ENCODE results near the gene STARD13.

The STARD13 gene

DNA sequence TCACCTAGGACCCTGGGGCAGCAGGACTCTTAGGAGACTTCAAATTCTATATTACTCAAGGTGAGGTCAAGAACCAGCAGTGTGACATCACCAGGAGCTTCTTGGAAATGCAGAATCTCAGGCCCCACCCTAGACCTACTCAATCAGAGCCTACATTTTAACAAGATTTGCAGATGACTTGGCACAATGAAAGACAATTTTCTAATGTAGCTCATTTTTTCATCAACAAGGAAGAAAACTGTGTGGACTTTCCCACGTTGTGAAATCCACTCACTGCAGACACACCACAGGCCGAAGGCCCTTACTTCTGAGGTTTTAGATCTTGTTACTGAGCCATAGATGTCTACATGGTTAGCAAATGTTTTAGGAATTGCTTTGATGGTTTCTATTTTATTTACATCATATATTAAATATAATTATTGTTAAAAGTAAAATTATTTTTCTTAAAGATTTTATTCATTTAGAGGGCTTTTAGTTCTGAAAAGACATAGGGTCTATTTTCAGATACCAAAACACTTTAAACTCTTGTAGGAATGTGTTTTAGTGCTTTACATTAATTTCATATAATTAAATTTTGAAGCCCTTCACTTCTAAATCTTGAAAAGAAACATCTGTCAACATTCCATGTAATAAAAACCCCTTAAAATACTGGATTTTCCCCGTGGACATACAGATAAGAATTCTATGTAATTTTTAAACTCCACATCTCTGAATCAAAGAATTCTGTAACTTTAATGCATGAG, 18.5 kb upstream of the STARD13 start:
- CTCF ChIA-PET = interaction anchor here (0.8 to 1.3 kb wide), 2 partner anchors 76 to 239 kb away, joined by 3 read pairs; no protein-coding TSS in a partner anchor
- DNase-seq (ENCODE audit: low read depth, low spot score) = no peak
- H3K4me3 ChIP-seq (ENCODE audit: low read depth, low read length) = no peak overlapping the region
- TF ChIP-seq, protein P1, sequence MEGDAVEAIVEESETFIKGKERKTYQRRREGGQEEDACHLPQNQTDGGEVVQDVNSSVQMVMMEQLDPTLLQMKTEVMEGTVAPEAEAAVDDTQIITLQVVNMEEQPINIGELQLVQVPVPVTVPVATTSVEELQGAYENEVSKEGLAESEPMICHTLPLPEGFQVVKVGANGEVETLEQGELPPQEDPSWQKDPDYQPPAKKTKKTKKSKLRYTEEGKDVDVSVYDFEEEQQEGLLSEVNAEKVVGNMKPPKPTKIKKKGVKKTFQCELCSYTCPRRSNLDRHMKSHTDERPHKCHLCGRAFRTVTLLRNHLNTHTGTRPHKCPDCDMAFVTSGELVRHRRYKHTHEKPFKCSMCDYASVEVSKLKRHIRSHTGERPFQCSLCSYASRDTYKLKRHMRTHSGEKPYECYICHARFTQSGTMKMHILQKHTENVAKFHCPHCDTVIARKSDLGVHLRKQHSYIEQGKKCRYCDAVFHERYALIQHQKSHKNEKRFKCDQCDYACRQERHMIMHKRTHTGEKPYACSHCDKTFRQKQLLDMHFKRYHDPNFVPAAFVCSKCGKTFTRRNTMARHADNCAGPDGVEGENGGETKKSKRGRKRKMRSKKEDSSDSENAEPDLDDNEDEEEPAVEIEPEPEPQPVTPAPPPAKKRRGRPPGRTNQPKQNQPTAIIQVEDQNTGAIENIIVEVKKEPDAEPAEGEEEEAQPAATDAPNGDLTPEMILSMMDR (IDR thresholded peaks at IDR 0.05; ENCODE audit: insufficient read depth, low read length, missing control alignments) = no peak
- POLR2A ChIA-PET = no interaction called here

DNA sequence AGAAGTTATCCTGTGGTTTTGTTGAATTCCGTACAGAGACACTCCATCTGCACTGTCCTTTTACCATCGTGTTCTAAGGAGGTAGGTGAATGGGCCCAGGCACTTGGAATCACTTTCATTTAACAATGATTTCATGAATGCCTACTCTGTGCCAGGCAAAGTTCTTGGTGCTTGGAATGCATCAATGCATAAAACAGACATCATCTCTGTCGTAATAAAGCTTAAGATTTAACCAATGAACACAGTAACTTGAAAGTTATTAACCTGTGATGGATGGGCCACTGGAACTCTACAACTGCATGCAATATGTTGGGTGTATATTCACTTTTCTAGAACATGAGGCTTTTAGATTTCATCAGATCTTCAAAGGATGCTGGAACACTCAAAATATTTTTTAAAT, 14.1 kb upstream of the STARD13 start:
- POLR2A ChIA-PET = no interaction called here
- H3K4me3 ChIP-seq (ENCODE audit: low read depth, low read length) = no peak overlapping the region

DNA sequence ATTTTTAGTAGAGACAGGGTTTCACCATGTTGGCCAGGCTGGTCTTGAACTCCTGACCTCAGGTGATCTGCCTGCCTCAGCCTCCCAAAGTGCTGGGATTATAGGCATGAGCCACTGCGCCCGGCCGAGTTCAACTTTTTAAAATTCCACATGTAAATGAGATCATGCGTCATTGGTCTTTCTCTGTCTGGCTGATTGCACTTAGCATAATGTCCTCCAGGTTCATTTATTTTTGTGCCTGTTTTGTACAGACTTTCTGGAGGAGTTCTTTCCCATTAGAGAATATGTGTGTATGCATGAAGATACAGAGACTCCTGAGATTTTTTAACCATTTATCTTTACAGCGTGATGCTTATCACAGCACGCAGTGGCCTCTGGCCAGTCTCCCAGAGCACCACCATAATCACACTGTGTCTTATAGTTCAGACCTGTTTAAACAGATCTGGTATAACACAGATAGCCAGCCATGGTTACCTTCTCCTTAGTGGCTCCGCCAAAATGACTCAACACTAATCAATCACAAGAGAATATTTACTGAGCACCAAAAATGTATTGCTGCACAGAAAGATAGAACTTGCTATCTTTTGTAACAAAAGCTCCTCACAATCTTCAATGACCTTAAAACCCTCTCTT, 11.4 kb upstream of the STARD13 start:
- ChIA-PET CTCF (no interaction called here), POLR2A (no interaction called here)
- no peak overlapping the region for H3K4me3 ChIP-seq (ENCODE audit: low read depth, low read length)
- no peak for DNase-seq (ENCODE audit: low read depth, low spot score)
- TF ChIP-seq, protein P1 (IDR thresholded peaks at IDR 0.05; ENCODE audit: insufficient read depth, low read length, missing control alignments) = no peak

More for the DNA sequence above, 14.1 kb upstream of the STARD13 start:
- CTCF ChIA-PET = interaction anchor here (1.5 kb wide), 1 partner anchor 12 kb away, joined by 5 read pairs; no protein-coding TSS in a partner anchor
- TF ChIP-seq, protein P1 (IDR thresholded peaks at IDR 0.05; ENCODE audit: insufficient read depth, low read length, missing control alignments) = no peak
- DNase-seq (ENCODE audit: low read depth, low spot score) = no peak

DNA sequence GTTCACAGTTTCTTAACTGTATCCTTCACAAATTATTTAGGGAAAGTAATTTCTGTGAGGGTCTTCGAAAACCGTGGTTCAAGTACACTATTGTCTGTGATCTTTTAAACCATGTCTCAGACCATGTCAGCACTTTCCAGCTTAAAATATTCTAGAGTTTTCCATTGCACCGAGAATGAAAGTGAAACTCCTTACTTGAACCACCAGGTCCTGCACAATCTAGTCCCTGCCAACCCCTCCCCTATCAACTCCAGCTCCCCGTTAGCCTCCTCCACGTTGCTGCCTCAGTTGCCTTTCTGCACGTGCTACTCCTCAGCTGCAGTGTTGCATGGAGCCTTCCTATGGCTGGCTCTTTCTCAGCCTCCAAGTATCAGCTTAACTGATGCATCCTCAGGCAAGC, 7.2 kb upstream of the STARD13 start:
- CTCF ChIA-PET = no interaction called here
- TF ChIP-seq, protein P1 (IDR thresholded peaks at IDR 0.05; ENCODE audit: insufficient read depth, low read length, missing control alignments) = no peak
- no peak for DNase-seq (ENCODE audit: low read depth, low spot score)

DNA sequence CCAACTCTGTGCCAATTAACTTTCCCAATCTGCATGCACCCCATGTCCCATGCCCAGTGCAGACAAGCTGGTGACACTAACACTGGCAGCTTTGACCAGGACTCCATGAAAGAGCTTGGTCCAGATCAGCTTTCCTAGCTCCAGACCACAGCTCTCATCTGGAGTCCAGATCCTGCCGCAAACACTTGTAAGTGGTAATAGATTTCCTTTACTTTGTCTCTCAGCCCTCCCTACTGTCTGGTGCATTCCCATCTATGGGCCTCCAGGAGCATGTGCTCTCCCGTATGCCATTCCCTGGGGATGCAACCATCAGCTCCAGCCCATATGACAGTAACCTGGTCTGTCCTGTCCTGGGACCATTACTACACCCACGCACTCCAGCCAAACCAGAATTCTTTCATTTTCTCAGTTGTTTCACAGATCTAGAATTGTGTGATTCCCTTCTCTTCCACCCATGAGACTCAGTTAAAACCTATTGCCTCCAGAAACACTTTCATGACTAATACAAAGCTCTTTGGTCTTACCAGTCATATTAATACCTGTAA, 4.9 kb upstream of the STARD13 start:
- H3K4me3 ChIP-seq (ENCODE audit: low read depth, low read length) = no peak overlapping the region
- TF ChIP-seq, protein P1 (IDR thresholded peaks at IDR 0.05; ENCODE audit: insufficient read depth, low read length, missing control alignments) = no peak
- POLR2A ChIA-PET = interaction anchor here (0.6 kb wide), 1 partner anchor 560 kb away, joined by 3 read pairs; no protein-coding TSS in a partner anchor
- no peak for DNase-seq (ENCODE audit: low read depth, low spot score)
- CTCF ChIA-PET = interaction anchor here (0.6 to 1.2 kb wide), 8 partner anchors 8 to 434 kb away, joined by 3 to 7 read pairs (median 3); no protein-coding TSS in a partner anchor

More for the DNA sequence above, 7.2 kb upstream of the STARD13 start:
- POLR2A ChIA-PET = no interaction called here
- H3K4me3 ChIP-seq (ENCODE audit: low read depth, low read length) = no peak overlapping the region

DNA sequence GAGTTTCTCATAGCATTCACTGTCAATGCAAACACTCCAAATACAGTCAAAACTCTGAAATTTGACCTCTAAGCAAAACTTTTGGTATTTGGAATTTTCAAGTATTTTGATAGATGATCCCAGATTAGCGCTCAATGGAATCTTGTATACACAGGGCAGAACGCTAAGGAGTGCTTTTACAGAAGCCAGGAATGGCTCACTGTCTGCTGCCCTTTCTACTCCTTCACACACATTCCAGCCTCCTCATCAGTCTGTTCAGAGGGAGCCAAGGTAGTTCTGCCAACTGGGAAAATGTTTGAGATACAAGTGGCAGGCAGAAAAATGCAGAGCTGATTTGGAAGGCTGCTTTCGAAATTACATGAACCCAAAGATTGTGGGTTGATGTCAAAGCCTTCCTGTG, 4.4 kb upstream of the STARD13 start:
- ChIA-PET CTCF (interaction anchor here (1.0 to 1.2 kb wide), 4 partner anchors 22 to 435 kb away, joined by 3 to 5 read pairs (median 3); no protein-coding TSS in a partner anchor), POLR2A (no interaction called here)
- H3K4me3 ChIP-seq (ENCODE audit: low read depth, low read length) = no peak overlapping the region
- no peak for DNase-seq (ENCODE audit: low read depth, low spot score)
- TF ChIP-seq, protein P1 (IDR thresholded peaks at IDR 0.05; ENCODE audit: insufficient read depth, low read length, missing control alignments) = no peak

Data from AG04449 (cell line).